H9 (cell line): ENCODE data around the gene MAGI3. TPM values are rescaled to one million over a fixed set of nuclear protein-coding genes. Genes with fewer than 3 reads are reported as not detected.

ENCODE experiments used
- DNase-seq: peaks from one replicate; pipeline ENCODE4 v3.0.0-alpha.2; 2017
- H2AFZ ChIP-seq: one replicate; pipeline ENCODE4 v1.6.1; 2013; ENCODE audit warnings: mild to moderate bottlenecking, low read length, control low read depth, moderate library complexity
- H2AK5ac ChIP-seq: 2 replicates; pipeline ENCODE4 v1.6.1; 2013; ENCODE audit warnings: low read length, control low read depth, mixed read lengths; ENCODE audit not compliant: insufficient read length
- H2BK120ac ChIP-seq: one replicate; pipeline ENCODE4 v1.6.1; 2013; ENCODE audit warnings: low read depth, mild to moderate bottlenecking, low read length, control low read depth, inconsistent platforms; ENCODE audit not compliant: poor library complexity, severe bottlenecking
- H2BK12ac ChIP-seq: 2 replicates; pipeline ENCODE4 v1.6.1; 2013; ENCODE audit warnings: low read length, control low read depth, mixed read lengths, low read depth; ENCODE audit not compliant: insufficient read length
- H2BK15ac ChIP-seq: 2 replicates; pipeline ENCODE4 v1.6.1; 2013; ENCODE audit warnings: low read depth, low read length, control low read depth
- H2BK20ac ChIP-seq: one replicate; pipeline ENCODE4 v1.6.1; 2013; ENCODE audit warnings: low read depth, mild to moderate bottlenecking, low read length, control low read depth, inconsistent platforms; ENCODE audit not compliant: poor library complexity, severe bottlenecking
- H2BK5ac ChIP-seq: 2 replicates; pipeline ENCODE4 v1.6.1; 2013; ENCODE audit warnings: low read length, control low read depth, mixed read lengths; ENCODE audit not compliant: insufficient read length
- H3K14ac ChIP-seq: 2 replicates; pipeline ENCODE4 v1.6.1; 2013; ENCODE audit warnings: low read length, control low read depth; ENCODE audit not compliant: insufficient read depth
- H3K18ac ChIP-seq: 2 replicates; pipeline ENCODE4 v1.6.1; 2013; ENCODE audit warnings: low read depth, mild to moderate bottlenecking, mixed read lengths, low read length, control low read depth; ENCODE audit not compliant: insufficient read length
- H3K23ac ChIP-seq: 2 replicates; pipeline ENCODE4 v1.6.1; 2013; ENCODE audit warnings: low read length, control low read depth, mixed read lengths, low read depth; ENCODE audit not compliant: insufficient read length
- H3K23me2 ChIP-seq: 2 replicates; pipeline ENCODE4 v1.6.1; 2013; ENCODE audit warnings: low read depth, mild to moderate bottlenecking, mixed read lengths, low read length, control low read depth; ENCODE audit not compliant: insufficient read length, poor library complexity, severe bottlenecking
- H3K27ac ChIP-seq: 2 replicates; pipeline ENCODE4 v1.5.1; 2013; ENCODE audit warnings: low read length, control low read depth, mixed read lengths, low read depth; ENCODE audit not compliant: insufficient read length
- H3K27me3 ChIP-seq: 2 replicates; pipeline ENCODE4 v1.6.1; 2013; ENCODE audit warnings: low read length, control low read depth, inconsistent platforms; ENCODE audit not compliant: insufficient read depth
- H3K4ac ChIP-seq: 2 replicates; pipeline ENCODE4 v1.6.1; 2013; ENCODE audit warnings: low read depth, mild to moderate bottlenecking, control low read depth, inconsistent platforms, low read length, moderate library complexity
- H3K4me1 ChIP-seq: 2 replicates; pipeline ENCODE4 v1.6.1; 2013; ENCODE audit warnings: low read length, control low read depth, inconsistent platforms; ENCODE audit not compliant: insufficient read depth
- H3K4me2 ChIP-seq: 2 replicates; pipeline ENCODE4 v1.6.1; 2013; ENCODE audit warnings: low read length, control low read depth, mixed read lengths; ENCODE audit not compliant: insufficient read length, insufficient read depth
- H3K56ac ChIP-seq: 2 replicates; pipeline ENCODE4 v1.6.1; 2013; ENCODE audit warnings: low read depth, mild to moderate bottlenecking, mixed read lengths, low read length, control low read depth; ENCODE audit not compliant: insufficient read length
- H3K79me1 ChIP-seq: 2 replicates; pipeline ENCODE4 v1.6.1; 2013; ENCODE audit warnings: low read depth, mild to moderate bottlenecking, moderate library complexity, low read length, control low read depth, inconsistent platforms; ENCODE audit not compliant: insufficient read depth, poor library complexity, severe bottlenecking
- H3K79me2 ChIP-seq: 2 replicates; pipeline ENCODE4 v1.6.1; 2013; ENCODE audit warnings: low read length, control low read depth, inconsistent platforms; ENCODE audit not compliant: insufficient read depth
- H3K9ac ChIP-seq: 2 replicates; pipeline ENCODE4 v1.6.1; 2013; ENCODE audit warnings: low read length, control low read depth, mixed read lengths; ENCODE audit not compliant: insufficient read length; ENCODE audit errors: extremely low read depth
- H3K9me3 ChIP-seq: one replicate; pipeline ENCODE4 v1.6.1; 2013; ENCODE audit warnings: low read depth, low read length, inconsistent platforms; ENCODE audit not compliant: control insufficient read depth
- H3T11ph ChIP-seq: one replicate; pipeline ENCODE4 v1.6.1; 2013; ENCODE audit warnings: mild to moderate bottlenecking, low read length, control low read depth, inconsistent platforms
- H4K20me1 ChIP-seq: one replicate; pipeline ENCODE4 v1.6.1; 2013; ENCODE audit not compliant: control insufficient read depth, insufficient read length, insufficient read depth
- H4K5ac ChIP-seq: 2 replicates; pipeline ENCODE4 v1.6.1; 2013; ENCODE audit warnings: low read depth, mild to moderate bottlenecking, mixed read lengths, low read length, control low read depth; ENCODE audit not compliant: insufficient read length
- H4K8ac ChIP-seq: replicated peaks from 2 replicates; pipeline ENCODE4 v1.6.1; 2013; ENCODE audit warnings: low read length, control low read depth, mixed read lengths, low read depth; ENCODE audit not compliant: insufficient read length
- H4K91ac ChIP-seq: 2 replicates; pipeline ENCODE4 v1.6.1; 2013; ENCODE audit warnings: low read depth, mild to moderate bottlenecking, moderate library complexity, mixed read lengths, low read length, control low read depth; ENCODE audit not compliant: insufficient read length
- H3K27ac Mint-ChIP-seq, 3 experiments: 2 replicates in 2 of 3; 3 replicates in 1 of 3; pipeline ENCODE4 v1.8.0; 2020 to 2021; ENCODE audit warnings: mixed read lengths in 3 of 3, mild to moderate bottlenecking in 1 of 3, moderate library complexity in 1 of 3
- H3K27me3 Mint-ChIP-seq: 2 replicates; pipeline ENCODE4 v1.8.0; 2021; ENCODE audit warnings: low read depth, mild to moderate bottlenecking, moderate library complexity, mixed read lengths
- H3K36me3 Mint-ChIP-seq, 3 experiments: 2 replicates in 2 of 3; 3 replicates in 1 of 3; pipeline ENCODE4 v1.8.0; 2020 to 2021; ENCODE audit warnings: low read depth in 3 of 3, mixed read lengths in 3 of 3; ENCODE audit not compliant: insufficient read depth in 1 of 3
- H3K4me1 Mint-ChIP-seq, 2 experiments: 2 replicates each; pipeline ENCODE4 v1.8.0; 2020; ENCODE audit warnings: mixed read lengths in 2 of 2
- H3K4me3 Mint-ChIP-seq, 2 experiments: 2 replicates in 1 of 2; 3 replicates in 1 of 2; pipeline ENCODE4 v1.8.0; 2020 to 2021; ENCODE audit warnings: mild to moderate bottlenecking in 2 of 2, mixed read lengths in 2 of 2, moderate library complexity in 1 of 2
- H3K9me3 Mint-ChIP-seq, 2 experiments: 2 replicates in 1 of 2; 3 replicates in 1 of 2; pipeline ENCODE4 v1.8.0; 2020; ENCODE audit warnings: mild to moderate bottlenecking in 2 of 2, mixed read lengths in 2 of 2, moderate library complexity in 1 of 2
- CTCF ChIP-seq: fragments of 200-600 bp; sonication (generic); conservative IDR thresholded peaks from 3 replicates; pipeline ENCODE4 v1.8.0; 2021; ENCODE audit warnings: antibody characterized with exemption, mild to moderate bottlenecking
- WGBS: extraction: QIAGEN DNeasy Blood & Tissue Kit; methylation state at CpG from one replicate; pipeline ENCODE4 v1.1.7; 2013; ENCODE audit warnings: missing lambda C conversion rate, low lambda C conversion rate, mixed read lengths; ENCODE audit not compliant: insufficient read length; ENCODE audit errors: extremely low coverage; 5-methylcytosine and 5-hydroxymethylcytosine counted together
- total RNA-seq: library from RNA; stranded (reverse); gene quantifications from 2 replicates; pipeline ENCODE4 v1.2.1, GENCODE V29; 2021

The MAGI3 gene
- total RNA-seq, 1 experiment from 2014 or later: 8.2 TPM

DNA sequence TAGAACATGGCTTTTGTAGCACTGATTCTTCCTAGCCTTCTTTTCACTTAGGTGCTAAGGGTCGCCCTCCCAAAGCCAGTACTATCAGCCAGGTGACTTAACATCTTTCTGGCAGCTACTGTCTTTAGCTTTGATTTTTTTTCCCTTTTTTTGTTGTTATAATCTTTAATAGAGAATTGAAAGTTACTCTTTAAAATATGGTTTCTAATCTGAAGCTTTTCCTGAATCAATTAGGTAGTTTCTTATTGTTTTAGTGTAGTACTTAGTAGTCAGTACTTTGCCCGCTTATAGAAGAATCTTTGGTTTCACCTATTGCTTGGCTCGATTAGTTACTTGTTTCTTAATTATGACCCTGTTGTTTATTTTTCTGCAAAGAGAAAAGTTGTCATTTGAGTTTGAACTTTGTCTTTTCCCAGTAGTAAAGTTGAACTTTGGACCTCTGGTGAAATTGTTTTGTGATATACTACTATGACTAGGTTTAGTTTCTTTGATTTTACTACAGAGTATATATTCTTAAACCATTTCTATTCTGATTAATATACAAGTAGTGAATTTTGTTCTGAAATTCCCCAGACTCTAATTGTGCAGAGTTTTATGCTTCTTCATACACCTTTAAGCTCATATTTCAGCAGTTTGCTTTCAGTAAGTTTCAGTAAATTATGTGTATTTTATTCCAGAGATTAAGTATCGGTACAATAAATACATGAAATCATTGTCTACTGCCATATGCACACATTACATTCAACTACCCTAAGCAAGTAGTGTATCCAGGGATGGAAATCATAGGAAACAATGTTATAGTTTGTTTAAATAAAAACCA, 3.9 kb downstream of the MAGI3 start:
- Histone ChIP-seq H3K23ac (no peak overlapping the region), H3K23me2 (peaks cover 13% of the 10 kb centered on the region), H2AK5ac (no peak overlapping the region), H2BK120ac (no peak overlapping the region), H3K56ac (no peak overlapping the region), H2BK20ac (no peak overlapping the region), H3K4me2 (no peak overlapping the region), H2BK5ac (no peak overlapping the region), H3K27ac (no peak overlapping the region), H3K79me2 (no peaks in the 10 kb centered on the region; the same call in 1 of the 2 replicates), H3T11ph (no peak overlapping the region), H4K91ac (no peak overlapping the region), H4K5ac (no peak overlapping the region), H3K9ac (no peak overlapping the region), H3K18ac (no peak overlapping the region), H3K14ac (no peak overlapping the region), H3K4me1 (no peaks in the 10 kb centered on the region), H2AFZ (no peak overlapping the region), H3K9me3 (no peaks in the 10 kb centered on the region), H2BK12ac (no peak overlapping the region), H3K27me3 (peaks cover 2% of the 10 kb centered on the region; the same call in 1 of the 2 replicates), H2BK15ac (no peak overlapping the region), H4K8ac (no peak overlapping the region), H3K79me1 (no peaks in the 10 kb centered on the region), H3K4ac (no peak overlapping the region), H4K20me1 (no peaks in the 10 kb centered on the region)
- DNase-seq: no peak
- Mint-ChIP-seq H3K9me3 (no peaks in the 10 kb centered on the region), H3K4me3 (no peak overlapping the region), H3K4me1 (peaks cover 17 to 18% of the 10 kb centered on the region in 2 experiments), H3K27me3 (peaks cover 10% of the 10 kb centered on the region), H3K36me3 (no peaks in the 10 kb centered on the region; a peak in 1 of 7 replicates), H3K27ac (no peak overlapping the region)
- no peak for TF ChIP-seq CTCF
- no CpG with 5 or more reads among the region's 4 CpGs for WGBS
